ENCODE measurements around the gene C11orf68. TPM values are rescaled to one million over a fixed set of nuclear protein-coding genes. Genes with fewer than 3 reads are reported as not detected.
A peak's percentile ranks its signal among the peaks of the same experiment; 100 is the strongest.

C11orf68 gene
- polyA plus RNA-seq, 1 experiment: 81.9 TPM

DNA sequence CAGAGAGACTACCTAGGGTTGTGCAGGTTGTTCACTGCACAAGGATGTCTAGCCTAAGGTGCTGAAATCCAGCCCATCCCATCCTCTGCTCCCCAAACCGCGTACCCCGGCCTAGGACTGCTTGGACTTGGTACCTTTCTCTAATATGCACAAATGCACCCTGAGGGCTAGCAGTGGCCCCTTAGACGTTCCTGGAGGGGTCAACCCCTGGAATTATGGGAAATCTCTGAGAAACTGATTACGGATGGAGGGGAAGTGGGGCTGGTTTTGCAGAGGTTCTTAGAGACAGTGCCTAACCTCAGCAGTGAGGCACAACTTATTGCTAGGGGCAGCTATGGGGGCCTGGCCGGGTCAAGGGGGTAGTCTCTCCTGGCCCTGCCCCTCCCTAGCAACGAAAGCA, 2.5 kb downstream of the C11orf68 start:
- Histone ChIP-seq H3K4me3 (ENCODE audit: low read depth, low read length) (no peak overlapping the region), H3K27me3 (ENCODE audit: control insufficient read depth, insufficient read depth, low read length) (no peaks in the 10 kb centered on the region), H3K36me3 (ENCODE audit: control insufficient read depth, insufficient read depth, low read length) (peaks cover 6% of the 10 kb centered on the region)
- ChIA-PET POLR2A (interaction anchor here (1.0 to 1.6 kb wide), 3 partner anchors 13 to 57 kb away, joined by 4 to 6 read pairs (median 5); partner anchors contain the start of gene CCDC85B), CTCF (interaction anchor here (1.2 to 4.8 kb wide), 4 partner anchors 14 to 57 kb away, joined by 3 to 60 read pairs (median 12); partner anchors contain the start of genes CCDC85B, FIBP and MUS81)
- TF ChIP-seq, protein P1, sequence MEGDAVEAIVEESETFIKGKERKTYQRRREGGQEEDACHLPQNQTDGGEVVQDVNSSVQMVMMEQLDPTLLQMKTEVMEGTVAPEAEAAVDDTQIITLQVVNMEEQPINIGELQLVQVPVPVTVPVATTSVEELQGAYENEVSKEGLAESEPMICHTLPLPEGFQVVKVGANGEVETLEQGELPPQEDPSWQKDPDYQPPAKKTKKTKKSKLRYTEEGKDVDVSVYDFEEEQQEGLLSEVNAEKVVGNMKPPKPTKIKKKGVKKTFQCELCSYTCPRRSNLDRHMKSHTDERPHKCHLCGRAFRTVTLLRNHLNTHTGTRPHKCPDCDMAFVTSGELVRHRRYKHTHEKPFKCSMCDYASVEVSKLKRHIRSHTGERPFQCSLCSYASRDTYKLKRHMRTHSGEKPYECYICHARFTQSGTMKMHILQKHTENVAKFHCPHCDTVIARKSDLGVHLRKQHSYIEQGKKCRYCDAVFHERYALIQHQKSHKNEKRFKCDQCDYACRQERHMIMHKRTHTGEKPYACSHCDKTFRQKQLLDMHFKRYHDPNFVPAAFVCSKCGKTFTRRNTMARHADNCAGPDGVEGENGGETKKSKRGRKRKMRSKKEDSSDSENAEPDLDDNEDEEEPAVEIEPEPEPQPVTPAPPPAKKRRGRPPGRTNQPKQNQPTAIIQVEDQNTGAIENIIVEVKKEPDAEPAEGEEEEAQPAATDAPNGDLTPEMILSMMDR (IDR thresholded peaks at IDR 0.05; ENCODE audit: insufficient read depth, low read depth, low read length): no peak
- DNase-seq (ENCODE audit: low read depth): no peak

DNA sequence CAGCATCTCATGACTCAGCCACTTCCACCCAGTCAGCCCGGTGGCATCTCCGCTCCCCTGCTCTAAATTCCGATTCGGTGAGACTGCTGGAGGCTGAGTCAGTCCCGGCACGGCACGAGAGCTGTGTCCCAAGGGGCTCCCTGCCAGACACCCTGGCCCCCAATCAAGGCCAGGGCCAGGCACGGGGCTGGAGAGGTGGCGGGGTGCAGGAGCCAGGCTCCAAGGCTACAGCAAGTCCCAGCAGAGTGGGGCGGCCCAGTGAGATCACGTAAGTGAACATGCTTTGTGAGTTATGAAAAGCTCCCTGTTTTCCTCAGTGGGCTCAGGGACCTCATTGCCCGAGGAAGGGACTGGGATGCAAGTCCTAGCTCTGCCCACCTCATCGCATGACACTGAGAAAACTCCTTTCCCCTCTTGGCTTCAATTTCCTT, 3.0 kb downstream of the C11orf68 start:
- Histone ChIP-seq H3K36me3 (ENCODE audit: control insufficient read depth, insufficient read depth, low read length) (peaks cover 5% of the 10 kb centered on the region), H3K4me3 (ENCODE audit: low read depth, low read length) (no peak overlapping the region), H3K27me3 (ENCODE audit: control insufficient read depth, insufficient read depth, low read length) (no peaks in the 10 kb centered on the region)
- DNase-seq (ENCODE audit: low read depth): peak; percentile 89
- TF ChIP-seq, protein P1 (IDR thresholded peaks at IDR 0.05; ENCODE audit: insufficient read depth, low read depth, low read length): no peak
- CTCF ChIA-PET: interaction anchor here (1.2 to 4.8 kb wide), 4 partner anchors 13 to 56 kb away, joined by 3 to 60 read pairs (median 12); partner anchors contain the start of genes CCDC85B, FIBP and MUS81
- POLR2A ChIA-PET: interaction anchor here (0.6 to 1.6 kb wide), 6 partner anchors 13 to 56 kb away, joined by 3 to 6 read pairs (median 4); partner anchors contain the start of genes CCDC85B and FOSL1

DNA sequence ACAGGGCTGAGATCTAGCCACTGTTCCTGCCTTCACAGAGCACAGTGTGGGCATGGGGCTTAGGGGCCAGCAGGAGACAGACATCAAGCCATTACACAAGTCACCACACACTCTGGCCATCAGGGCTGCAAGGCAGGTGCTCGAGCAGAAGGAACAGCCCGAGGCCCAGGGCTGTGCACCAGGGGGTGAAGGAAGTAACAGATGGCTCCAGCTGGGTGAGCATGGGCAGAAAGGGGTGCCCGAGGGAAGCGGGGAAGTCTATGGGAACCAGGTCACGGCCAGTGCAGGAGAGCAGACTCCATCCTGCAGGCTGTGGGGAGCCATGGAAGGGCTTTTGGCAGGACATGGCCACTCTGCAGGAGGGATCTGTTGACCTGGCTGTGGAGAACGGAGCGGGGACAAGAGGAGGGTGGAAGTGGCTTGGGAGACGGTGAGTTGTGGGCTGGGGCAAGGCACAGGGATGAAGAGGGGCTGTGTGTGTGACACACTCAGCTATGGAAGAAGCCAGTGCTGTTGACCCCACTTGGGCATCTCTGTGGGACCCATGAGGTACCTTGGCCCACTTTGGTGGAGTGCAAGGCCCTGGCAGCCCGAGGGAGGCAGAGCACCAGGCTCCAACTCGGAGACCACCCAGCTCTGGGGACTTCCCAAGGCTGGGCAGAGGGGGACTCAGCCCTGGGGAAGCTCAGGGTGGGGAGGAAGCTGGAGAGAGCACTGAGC, 3.6 kb downstream of the C11orf68 start:
- ChIA-PET CTCF (interaction anchor here (0.8 to 4.8 kb wide), 6 partner anchors 12 to 55 kb away, joined by 3 to 60 read pairs (median 6); partner anchors contain the start of genes CCDC85B, FIBP and MUS81), POLR2A (interaction anchor here (0.6 to 1.6 kb wide), 6 partner anchors 12 to 56 kb away, joined by 3 to 6 read pairs (median 4); partner anchors contain the start of genes CCDC85B and FOSL1)
- H3K4me3 ChIP-seq (ENCODE audit: low read depth, low read length): no peak overlapping the region
- no peak for DNase-seq (ENCODE audit: low read depth)
- TF ChIP-seq, protein P1 (IDR thresholded peaks at IDR 0.05; ENCODE audit: insufficient read depth, low read depth, low read length): no peak
- H3K27me3 ChIP-seq (ENCODE audit: control insufficient read depth, insufficient read depth, low read length): no peaks in the 10 kb centered on the region
- peaks cover 5% of the 10 kb centered on the region for H3K36me3 ChIP-seq (ENCODE audit: control insufficient read depth, insufficient read depth, low read length)

DNA sequence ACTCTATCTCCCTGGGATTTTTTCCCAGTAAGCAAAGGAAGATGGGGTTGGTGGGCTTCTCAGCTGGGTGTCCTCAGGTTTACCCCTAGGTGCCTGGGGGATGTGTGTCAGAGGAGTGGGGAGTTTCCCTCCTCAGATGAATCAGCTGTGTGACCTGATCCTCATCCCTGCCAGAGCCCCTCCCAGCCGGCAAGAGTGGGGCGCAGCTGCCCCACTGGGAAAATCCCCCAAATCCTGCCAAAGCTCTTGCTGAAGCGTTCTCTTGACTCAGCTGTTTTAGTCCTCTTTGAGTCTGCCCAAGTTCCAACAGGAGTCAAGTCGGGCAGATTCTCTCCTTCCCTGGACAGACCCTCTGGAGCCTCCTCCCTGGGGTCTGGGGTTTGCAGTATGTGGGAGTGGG, 6.0 kb downstream of the C11orf68 start:
- Histone ChIP-seq H3K27me3 (ENCODE audit: control insufficient read depth, insufficient read depth, low read length) (no peaks in the 10 kb centered on the region), H3K4me3 (ENCODE audit: low read depth, low read length) (no peak overlapping the region), H3K36me3 (ENCODE audit: control insufficient read depth, insufficient read depth, low read length) (peaks cover 5% of the 10 kb centered on the region)
- POLR2A ChIA-PET: no interaction called here
- TF ChIP-seq, protein P1 (IDR thresholded peaks at IDR 0.05; ENCODE audit: insufficient read depth, low read depth, low read length): no peak
- no peak for DNase-seq (ENCODE audit: low read depth)
- CTCF ChIA-PET: interaction anchor here (1.4 to 3.7 kb wide), 4 partner anchors 12 to 29 kb away, joined by 4 to 57 read pairs (median 16); partner anchors contain the start of genes CCDC85B, FIBP and FOSL1
